ENCODE data around the gene ZNF687. TPM values are rescaled to one million over a fixed set of nuclear protein-coding genes. Genes with fewer than 3 reads are reported as not detected.
"Not testable (repeated sequence)": the region's sequence is repeated elsewhere in the genome, so short reads cannot be mapped to it uniquely, and the experiment has no call there.

ZNF687 gene
- total RNA-seq: 27.0 and 28.6 TPM in 2 replicates

DNA sequence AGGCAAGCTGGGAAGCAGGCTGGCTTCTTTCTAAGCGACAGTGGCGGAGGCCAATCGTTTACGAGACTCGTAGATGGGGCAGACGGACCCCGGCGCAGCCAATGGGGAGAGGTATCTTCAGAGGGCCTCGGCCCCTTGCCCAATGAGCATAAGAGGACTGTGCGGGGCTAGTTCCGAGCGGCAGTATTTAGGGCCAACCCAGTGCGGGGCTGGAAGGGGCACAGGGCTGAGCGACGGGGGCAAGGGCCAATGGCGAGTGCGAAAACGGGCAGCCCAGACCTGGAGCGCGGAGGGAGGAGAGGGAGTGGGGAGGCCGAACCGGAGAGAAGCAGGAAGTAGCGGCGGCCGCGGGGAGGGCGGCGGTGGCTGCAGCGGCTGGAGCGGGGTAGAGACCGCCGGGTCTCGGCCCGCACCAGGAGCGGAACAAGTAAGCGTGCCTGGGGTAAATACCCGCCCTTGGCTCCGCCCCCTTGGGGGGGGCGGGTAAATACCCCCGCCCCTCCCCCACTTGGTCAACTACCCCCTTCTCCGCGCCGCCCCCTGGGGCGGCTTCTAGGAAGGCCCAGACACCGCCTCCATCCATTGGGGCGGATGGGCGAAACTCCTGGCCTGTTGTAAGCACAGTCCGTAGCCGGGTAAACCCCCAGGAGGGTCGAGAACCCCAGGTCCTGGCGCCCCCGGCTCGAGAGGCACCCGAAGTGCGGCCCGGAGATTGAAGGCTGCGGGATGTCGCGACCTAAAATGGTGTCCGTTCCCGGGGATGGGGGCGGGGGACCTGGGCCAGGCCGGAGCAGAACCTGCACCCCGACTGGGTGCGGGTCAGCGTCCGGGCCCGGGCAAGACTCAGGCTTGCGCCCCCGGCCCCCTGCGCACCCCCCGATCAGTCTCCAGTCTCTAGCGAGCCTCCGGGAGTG is at the start of gene ZNF687:
Gene ZNF687 (plus strand): TSS at position 331 of the 914 bp plus-strand sequence. CDS start 3,993 bp downstream, outside the sequence.
- intact Hi-C loops (cut with micrococcal nuclease): loop anchor here (1.0 to 5.0 kb wide), 22 partner anchors 19 to 720 kb away; partner anchors contain the start of genes ARNT, CGN, MRPL9 and PI4KB

GRCh38 chr1:151235235-151235634 is 46.9 kb upstream of the ZNF687 start:
- intact Hi-C loops (cut with micrococcal nuclease): no loop called here

- intact Hi-C loops (cut with micrococcal nuclease): no loop called here
Measured at GRCh38 chr1:151237678-151238466, 44.2 kb upstream of the ZNF687 start.

DNA sequence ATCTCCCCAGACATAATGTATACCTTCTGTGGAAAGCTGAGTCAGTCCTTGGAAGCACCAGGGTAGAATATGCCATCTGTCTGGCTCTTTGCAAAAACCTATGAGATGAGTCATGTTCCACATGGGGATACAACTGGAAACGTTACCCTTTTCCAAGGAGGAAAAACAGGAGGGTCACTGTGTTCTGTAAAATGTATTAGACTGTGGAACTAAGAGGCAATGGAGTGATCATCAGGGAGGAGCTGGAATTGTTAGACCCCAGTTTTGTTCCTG is 43.7 kb upstream of the ZNF687 start:
- intact Hi-C loops (cut with micrococcal nuclease): no loop called here

GRCh38 chr1:151242442-151242841 is 39.7 kb upstream of the ZNF687 start:
- intact Hi-C loops (cut with micrococcal nuclease): no loop called here

DNA sequence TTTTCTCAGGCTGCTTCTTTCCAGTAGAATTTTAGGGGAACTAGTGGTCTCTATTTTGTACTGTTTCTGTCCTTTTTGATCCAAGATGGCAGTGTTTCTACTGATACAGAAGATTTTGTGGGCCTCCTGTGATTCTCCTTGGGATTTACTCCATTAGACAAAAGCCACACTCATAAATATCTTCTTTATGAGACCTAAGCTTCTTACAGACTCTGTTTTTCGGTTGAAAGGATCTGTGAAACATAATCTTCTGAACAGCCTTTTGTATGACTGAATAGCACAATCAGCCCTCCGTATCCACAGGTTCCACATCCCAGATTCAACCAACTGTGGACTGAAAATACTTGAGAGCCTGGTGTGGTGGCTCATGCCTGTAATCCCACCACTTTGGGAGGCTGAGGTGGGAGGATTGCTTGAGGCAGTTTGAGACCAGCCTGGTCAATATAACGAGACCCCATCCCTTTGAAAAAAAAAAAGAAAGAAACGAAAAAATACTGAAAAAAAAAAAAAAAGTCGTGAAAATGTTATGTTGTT is 38.3 kb upstream of the ZNF687 start:
- intact Hi-C loops (cut with micrococcal nuclease): no loop called here

GRCh38 chr1:151246786-151247185 is 35.3 kb upstream of the ZNF687 start:
- intact Hi-C loops (cut with micrococcal nuclease): no loop called here

DNA sequence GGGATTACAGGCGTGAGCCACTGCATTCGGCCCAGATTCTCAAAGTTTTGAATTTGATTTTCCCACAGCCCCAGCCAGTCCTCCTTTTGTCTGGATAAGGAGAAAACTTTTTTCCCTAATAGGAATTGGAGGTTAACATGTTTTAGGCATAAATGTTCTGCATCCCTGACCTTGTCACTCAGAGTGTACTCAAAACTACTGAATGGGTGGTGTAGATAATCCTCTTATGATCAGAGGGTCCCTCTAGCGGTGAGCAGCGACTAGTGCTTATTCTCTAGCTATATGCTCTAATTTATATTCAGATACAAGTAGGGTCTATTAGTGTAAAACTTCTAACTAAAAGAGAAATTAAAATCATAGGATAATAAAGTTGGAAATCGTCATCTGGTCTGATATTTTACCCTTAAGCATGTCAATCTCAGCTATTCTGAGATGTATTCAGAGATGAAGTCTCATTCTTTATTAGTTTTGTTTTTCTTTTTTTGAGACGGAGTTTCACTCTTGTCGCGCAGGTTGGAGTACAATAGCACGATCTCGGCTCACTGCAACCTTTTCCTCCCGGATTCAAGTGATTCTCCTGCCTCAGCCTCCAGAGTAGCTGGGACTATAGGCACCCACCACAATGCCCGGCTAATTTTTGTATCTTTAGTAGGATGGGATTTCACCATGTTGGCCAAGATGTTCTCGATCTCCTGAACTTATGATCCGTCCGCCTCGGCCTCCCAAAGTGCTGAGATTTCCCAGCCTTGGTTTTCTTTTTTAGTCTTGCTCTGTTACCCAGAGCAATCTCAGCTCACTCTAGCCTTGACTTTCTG is 30.2 kb upstream of the ZNF687 start:
- intact Hi-C loops (cut with micrococcal nuclease): loop anchor here (1.0 to 5.0 kb wide), 6 partner anchors 56 to 360 kb away; partner anchors contain the start of genes SCNM1 and SNX27

DNA sequence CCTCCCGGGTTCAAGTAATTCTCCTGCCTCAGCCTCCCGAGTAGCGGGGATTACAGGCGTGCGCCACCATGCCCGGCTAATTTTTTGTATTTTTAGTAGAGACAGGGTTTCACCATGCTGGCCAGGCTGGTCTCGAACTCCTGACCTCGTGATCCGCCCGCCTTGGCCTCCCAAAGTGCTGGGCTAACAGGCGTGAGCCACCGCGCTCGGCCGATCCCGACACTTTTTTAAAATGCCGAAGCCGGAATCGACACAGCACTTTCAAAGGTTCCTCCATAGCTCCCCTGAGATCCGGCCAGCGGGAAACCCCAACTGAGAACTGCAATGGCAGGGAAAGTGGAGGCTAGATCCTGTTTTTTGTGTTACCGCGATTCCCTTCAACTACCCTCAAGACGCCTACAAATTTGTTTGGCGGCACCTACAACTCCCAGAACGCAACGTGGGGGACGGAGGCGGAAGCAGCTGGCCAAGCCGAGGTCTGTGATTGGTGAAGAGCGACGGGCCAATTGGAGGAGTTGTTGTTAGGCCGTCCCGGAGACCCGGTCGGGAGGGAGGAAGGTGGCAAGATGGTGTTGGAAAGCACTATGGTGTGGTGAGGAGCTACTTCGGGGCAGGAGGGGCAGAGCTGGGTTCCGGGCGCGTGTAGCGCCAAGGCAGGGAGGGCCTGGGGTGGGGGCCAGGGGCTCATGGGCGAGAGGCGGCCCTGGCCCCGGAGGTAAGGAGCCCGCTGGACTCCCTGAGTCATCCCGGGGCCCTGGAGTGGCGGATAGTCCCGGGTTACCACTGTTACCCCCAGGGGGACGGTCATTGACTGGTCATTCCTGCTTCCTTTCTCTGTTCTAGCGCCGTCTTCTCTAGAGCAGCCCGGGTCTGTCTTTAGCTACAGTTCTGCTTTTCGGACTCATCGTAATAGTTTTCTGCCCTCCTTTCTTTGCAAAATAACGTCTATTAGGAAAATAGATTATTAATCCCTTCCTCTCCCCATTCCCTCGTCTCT is 27.6 kb upstream of the ZNF687 start, which contains the start of gene PSMD4:
Gene PSMD4 (plus strand): TSS at position 518 of the 997 bp plus-strand sequence. CDS start 49 bp downstream, at position 567.
- intact Hi-C loops (cut with micrococcal nuclease): loop anchor here (1.0 to 5.0 kb wide), 9 partner anchors 27 to 557 kb away; partner anchors contain the start of genes GOLPH3L, LYSMD1, PIP5K1A and PRUNE1

- intact Hi-C loops (cut with micrococcal nuclease): loop anchor here (2.0 to 5.0 kb wide), 2 partner anchors 99 to 558 kb away; partner anchors contain the start of genes GOLPH3L and TNFAIP8L2
Measured at GRCh38 chr1:151255381-151255780, 26.7 kb upstream of the ZNF687 start.

DNA sequence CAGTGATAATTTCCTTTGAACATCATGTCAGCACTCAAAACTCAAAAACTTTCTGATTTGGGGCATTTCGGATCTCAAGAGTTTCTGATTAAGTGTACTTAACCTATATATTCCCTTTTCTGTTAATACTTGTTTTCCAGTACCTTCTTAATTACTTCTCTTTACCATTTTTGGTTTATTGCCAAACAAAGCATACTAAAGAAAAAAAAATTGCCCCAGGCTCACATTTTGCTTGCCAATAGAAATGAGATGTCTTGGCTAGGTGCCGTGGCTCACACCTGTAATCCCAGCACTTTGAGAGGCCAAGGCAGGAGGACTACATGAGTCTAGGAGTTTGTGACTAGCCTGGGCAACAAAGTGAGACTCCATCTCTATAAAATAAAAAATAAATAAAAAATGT is 22.7 kb upstream of the ZNF687 start:
- intact Hi-C loops (cut with micrococcal nuclease): loop anchor here (5.0 kb wide), 1 partner anchor 562 kb away; the partner anchor contains the start of gene GOLPH3L

DNA sequence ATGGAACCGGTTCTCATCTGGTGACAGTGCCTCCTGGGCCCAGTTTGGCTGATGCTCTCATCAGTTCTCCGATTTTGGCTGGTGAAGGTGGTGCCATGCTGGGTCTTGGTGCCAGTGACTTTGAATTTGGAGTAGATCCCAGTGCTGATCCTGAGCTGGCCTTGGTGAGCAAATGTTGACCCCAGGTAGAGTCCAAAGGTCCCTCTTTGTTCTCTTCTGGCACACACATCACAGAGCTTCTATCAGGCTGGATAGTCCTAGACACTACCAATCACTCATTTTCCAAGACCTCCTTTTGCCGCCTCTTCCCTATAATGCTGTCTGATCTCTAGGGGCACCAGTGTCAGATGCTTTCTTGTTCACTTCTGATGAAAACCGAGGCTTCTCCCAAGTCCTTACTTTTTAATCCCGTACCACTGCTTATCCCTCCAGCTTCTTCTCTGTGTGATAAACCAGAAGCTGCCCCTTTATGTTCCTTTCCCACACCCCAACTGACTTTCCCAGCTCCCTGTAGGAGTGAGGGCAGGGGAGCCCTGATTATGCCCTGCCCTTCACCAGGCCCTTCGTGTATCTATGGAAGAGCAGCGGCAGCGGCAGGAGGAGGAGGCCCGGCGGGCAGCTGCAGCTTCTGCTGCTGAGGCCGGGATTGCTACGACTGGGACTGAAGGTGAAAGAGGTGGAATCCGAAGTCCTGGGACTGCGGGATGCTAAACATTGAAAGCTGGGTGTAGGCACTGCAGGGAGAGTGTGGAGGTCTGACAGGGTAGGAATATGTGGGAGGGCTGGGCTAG is 16.5 kb upstream of the ZNF687 start:
- intact Hi-C loops (cut with micrococcal nuclease): no loop called here

GRCh38 chr1:151266315-151266714 is 15.8 kb upstream of the ZNF687 start:
- intact Hi-C loops (cut with micrococcal nuclease): no loop called here

- intact Hi-C loops (cut with micrococcal nuclease): no loop called here
Measured at GRCh38 chr1:151266821-151267220, 15.3 kb upstream of the ZNF687 start.

DNA sequence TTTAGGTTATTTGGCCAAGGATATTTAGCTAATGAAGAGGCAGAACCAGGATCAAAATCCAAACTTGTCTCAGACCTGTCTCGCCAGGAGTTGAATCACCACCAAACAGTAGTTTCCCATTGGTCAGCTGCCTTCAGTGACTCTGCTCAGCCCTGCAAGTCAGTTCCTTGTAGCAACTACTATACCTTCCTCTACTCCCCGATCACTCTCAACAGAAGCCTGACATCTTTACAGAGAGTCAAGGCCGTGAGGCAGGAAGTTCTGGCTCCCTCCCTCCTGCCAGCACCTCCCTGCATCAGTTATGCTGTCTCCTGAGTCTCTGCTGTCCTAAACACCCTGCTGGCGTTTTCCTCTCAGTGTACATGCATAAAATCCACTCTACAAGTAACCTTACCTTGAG is 14.3 kb upstream of the ZNF687 start:
- intact Hi-C loops (cut with micrococcal nuclease): no loop called here

GRCh38 chr1:151273924-151274466 is 8.1 kb upstream of the ZNF687 start:
- intact Hi-C loops (cut with micrococcal nuclease): no loop called here

DNA sequence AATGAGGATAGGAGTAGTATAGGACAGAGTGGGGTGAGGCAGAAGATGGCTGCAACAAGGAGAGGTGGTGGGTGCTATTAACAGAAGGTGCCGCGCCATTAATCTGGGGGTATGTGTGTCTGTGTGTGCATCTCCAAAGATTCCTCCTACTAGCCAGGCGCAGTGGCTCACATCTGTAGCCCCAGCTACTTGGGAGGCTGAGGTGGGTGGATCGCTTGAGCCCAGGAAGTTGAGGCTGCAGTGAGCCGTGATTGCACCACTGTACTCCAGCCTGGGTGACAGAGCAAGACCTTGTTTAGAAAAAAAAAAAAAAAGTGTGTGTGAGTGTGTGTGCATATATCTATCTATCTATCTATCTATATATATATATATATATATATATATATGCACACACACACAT is 6.8 kb upstream of the ZNF687 start:
- intact Hi-C loops (cut with micrococcal nuclease): not testable (repeated sequence)

- intact Hi-C loops (cut with micrococcal nuclease): no loop called here
Measured at GRCh38 chr1:151277249-151277648, 4.8 kb upstream of the ZNF687 start.
